Esophagus muscularis mucosa (tissue), 4 donors: ENCODE results near the gene PLSCR4.

Experiments used
- EP300 ChIP-seq: sonication (generic); formaldehyde crosslinking; IDR thresholded peaks from one replicate; pipeline ENCODE4 v1.6.1; 2017; ENCODE audit warnings: antibody characterized with exemption
- POLR2A ChIP-seq: fragments of 450-650 bp; IDR thresholded peaks from one replicate; pipeline ENCODE4 v1.6.1; 2017; ENCODE audit warnings: antibody characterized with exemption, moderate library complexity, mild to moderate bottlenecking, low read depth
- POLR2AphosphoS5 ChIP-seq, 2 donors: sonication (generic); formaldehyde crosslinking; IDR thresholded peaks; one replicate each; pipeline ENCODE4 v1.6.1; 2017; ENCODE audit warnings: antibody characterized with exemption in 2 of 2
- TF ChIP-seq, protein P1 (sequence below), 3 experiments: fragments of 200-600 bp in 2 of 3; fragments of 450-650 bp in 1 of 3; sonication (generic) in 2 of 3; IDR thresholded peaks; one replicate each; pipeline ENCODE4 v1.5.1; 2017 to 2019; ENCODE audit warnings: antibody characterized with exemption in 3 of 3, mild to moderate bottlenecking in 2 of 3, moderate library complexity in 1 of 3

GRCh38 chr3:146152834-146153233 is 98.1 kb downstream of the PLSCR4 start:
- TF ChIP-seq POLR2AphosphoS5 (IDR thresholded peaks at IDR 0.05) (peak; percentile 36 to 60), POLR2A (no peak), EP300 (no peak)
- TF ChIP-seq, protein P1, sequence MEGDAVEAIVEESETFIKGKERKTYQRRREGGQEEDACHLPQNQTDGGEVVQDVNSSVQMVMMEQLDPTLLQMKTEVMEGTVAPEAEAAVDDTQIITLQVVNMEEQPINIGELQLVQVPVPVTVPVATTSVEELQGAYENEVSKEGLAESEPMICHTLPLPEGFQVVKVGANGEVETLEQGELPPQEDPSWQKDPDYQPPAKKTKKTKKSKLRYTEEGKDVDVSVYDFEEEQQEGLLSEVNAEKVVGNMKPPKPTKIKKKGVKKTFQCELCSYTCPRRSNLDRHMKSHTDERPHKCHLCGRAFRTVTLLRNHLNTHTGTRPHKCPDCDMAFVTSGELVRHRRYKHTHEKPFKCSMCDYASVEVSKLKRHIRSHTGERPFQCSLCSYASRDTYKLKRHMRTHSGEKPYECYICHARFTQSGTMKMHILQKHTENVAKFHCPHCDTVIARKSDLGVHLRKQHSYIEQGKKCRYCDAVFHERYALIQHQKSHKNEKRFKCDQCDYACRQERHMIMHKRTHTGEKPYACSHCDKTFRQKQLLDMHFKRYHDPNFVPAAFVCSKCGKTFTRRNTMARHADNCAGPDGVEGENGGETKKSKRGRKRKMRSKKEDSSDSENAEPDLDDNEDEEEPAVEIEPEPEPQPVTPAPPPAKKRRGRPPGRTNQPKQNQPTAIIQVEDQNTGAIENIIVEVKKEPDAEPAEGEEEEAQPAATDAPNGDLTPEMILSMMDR (IDR thresholded peaks at IDR 0.05), result no peak
